ENCODE data around the gene UPB1.

DNA sequence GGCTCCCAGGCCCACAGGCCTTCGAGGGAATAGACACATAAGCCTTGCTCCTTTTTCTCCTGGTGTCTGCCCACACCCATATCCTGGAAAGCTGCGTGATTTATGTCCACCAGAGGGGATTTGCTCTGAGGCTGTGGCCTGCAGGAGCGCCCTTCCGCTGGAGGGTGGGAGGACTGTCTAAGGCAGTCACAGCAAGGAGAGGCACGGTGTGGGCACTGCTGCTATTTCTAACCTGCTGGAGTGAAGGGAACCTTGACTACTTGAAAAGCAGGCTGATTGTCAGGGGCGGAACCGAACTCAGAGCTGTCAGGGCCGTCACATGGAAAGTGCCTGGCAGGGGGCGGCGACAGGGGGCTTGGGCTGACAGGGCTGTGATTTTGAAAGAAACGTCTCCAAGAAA lies 3.7 kb downstream of the UPB1 start:
- TF ChIP-seq, protein P1, sequence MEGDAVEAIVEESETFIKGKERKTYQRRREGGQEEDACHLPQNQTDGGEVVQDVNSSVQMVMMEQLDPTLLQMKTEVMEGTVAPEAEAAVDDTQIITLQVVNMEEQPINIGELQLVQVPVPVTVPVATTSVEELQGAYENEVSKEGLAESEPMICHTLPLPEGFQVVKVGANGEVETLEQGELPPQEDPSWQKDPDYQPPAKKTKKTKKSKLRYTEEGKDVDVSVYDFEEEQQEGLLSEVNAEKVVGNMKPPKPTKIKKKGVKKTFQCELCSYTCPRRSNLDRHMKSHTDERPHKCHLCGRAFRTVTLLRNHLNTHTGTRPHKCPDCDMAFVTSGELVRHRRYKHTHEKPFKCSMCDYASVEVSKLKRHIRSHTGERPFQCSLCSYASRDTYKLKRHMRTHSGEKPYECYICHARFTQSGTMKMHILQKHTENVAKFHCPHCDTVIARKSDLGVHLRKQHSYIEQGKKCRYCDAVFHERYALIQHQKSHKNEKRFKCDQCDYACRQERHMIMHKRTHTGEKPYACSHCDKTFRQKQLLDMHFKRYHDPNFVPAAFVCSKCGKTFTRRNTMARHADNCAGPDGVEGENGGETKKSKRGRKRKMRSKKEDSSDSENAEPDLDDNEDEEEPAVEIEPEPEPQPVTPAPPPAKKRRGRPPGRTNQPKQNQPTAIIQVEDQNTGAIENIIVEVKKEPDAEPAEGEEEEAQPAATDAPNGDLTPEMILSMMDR (IDR thresholded peaks at IDR 0.05) = no peak
- TF ChIP-seq POLR2AphosphoS5 (IDR thresholded peaks at IDR 0.05) = no peak
- TF ChIP-seq POLR2A (IDR thresholded peaks at IDR 0.05) = no peak
- no peak for TF ChIP-seq EP300 (IDR thresholded peaks at IDR 0.05)
